Left kidney (tissue), 2 donors: ENCODE measurements around the gene FGF22. TPM values are rescaled to one million over a fixed set of nuclear protein-coding genes. Genes with fewer than 3 reads are reported as not detected.

Experiments
- DNase-seq: peaks from one replicate; pipeline ENCODE4 v3.0.0-alpha.2; 2013
- polyA plus RNA-seq: library from polyadenylated mRNA; unstranded; fragments of 120-200 nt; gene quantifications from one replicate; pipeline ENCODE4 v1.2.1, GENCODE V29; 2013; ENCODE audit not compliant: insufficient read length

The FGF22 gene
- polyA plus RNA-seq, 1 donor, result 0.60 TPM

DNA sequence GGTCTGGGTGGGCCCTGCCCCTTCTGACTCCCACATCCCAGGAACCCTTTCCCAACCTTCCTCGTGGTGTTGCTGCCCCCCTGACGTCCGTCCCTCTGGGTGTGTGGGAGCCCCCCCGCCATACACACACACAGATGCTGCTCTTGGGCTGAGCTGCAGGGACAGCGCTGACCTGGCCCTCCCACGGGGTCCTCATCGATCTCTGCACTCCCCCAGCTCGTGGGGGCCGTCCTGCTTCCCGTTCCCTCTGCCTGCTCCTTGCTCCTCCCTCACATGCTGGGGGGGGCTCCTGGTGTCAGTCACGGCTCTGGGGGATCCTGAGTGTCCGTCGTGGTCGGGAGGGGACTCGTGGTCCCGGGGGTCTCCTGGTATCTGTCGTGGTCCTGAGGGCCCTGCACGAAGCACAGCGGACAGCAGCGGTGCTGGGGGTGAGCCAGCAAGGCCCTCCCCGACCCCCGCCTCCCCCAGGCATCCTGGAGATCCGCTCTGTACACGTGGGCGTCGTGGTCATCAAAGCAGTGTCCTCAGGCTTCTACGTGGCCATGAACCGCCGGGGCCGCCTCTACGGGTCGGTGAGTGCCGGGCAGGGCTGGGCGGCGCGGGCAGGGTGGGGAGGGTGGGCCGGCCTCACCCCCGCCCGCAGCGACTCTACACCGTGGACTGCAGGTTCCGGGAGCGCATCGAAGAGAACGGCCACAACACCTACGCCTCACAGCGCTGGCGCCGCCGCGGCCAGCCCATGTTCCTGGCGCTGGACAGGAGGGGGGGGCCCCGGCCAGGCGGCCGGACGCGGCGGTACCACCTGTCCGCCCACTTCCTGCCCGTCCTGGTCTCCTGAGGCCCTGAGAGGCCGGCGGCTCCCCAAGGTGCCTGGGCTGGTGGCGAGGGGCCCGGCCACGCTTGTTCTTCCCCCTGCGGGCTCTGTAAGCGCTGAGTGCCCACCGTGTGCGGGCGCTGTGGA, 3.4 kb downstream of the FGF22 start:
- no peak for DNase-seq

- DNase-seq, result no peak
These were observed 4.1 kb downstream of the FGF22 start for GRCh38 chr19:643736-644135.

GRCh38 chr19:644363-644762, 4.7 kb downstream of the FGF22 start:
- no peak for DNase-seq

DNA sequence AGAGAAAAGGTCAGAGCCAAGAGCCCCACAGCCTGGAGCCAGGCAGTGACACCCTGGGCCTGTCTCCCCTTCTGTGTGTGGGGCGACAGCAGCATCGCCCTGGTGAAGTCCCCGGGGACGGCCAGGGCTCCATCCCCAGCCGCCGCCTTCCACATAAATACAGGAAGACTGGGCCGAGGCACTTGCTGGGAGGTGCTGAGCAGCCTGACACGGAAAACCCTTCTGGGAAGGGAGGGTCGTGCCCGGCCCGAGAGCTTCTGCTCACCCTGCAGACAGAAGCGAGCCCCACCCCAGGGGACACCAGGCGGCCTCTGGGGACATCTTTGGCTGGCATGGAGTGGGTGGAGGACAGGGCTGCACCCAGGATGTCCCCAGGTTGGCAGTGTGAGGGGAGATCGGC, 5.1 kb downstream of the FGF22 start:
- no peak for DNase-seq

- no peak for DNase-seq
These were observed 6.5 kb downstream of the FGF22 start for GRCh38 chr19:645912-646778.

DNA sequence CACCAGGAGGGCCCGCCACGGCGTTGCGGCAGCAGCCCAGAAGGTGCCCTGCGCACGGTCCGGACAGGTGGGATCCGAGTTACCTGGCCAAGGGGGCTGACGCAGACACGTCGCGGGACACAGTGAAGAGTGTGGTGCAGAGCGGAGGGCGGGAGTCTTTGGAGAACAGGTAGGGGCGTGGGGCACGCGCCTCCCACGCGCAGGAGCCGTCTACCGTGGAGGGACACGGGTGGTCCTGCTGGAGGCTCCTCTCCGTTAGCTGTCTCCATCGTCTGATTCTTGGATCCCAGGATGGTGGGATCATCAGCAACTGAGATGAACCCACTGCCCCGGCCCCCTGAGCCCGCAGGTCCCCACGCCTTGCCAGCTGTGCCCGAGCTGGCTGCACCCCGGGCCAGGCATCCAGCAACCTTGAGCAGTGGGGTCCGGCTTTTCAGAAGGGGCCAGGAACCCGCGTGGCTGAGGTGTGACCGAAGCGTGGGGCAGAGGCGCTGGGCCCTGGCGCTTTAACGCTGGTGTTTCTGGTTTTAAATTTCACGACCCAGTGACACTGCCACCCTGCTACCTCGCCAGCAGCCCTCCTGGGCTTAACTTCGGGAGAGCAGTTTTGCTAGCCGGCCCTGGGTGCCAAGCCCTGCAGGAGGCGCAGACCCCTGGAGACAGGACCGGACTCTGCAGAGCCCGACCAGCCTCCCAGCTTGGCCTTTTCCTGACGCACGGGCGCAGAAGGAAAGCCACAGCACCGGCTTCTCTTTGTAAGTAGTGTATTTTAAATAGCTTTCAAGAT, 7.3 kb downstream of the FGF22 start:
- no peak for DNase-seq

GRCh38 chr19:647566-648284, 8.0 kb downstream of the FGF22 start:
- no peak for DNase-seq

- DNase-seq, result no peak
These were observed 8.6 kb downstream of the FGF22 start for GRCh38 chr19:648305-648704.

DNA sequence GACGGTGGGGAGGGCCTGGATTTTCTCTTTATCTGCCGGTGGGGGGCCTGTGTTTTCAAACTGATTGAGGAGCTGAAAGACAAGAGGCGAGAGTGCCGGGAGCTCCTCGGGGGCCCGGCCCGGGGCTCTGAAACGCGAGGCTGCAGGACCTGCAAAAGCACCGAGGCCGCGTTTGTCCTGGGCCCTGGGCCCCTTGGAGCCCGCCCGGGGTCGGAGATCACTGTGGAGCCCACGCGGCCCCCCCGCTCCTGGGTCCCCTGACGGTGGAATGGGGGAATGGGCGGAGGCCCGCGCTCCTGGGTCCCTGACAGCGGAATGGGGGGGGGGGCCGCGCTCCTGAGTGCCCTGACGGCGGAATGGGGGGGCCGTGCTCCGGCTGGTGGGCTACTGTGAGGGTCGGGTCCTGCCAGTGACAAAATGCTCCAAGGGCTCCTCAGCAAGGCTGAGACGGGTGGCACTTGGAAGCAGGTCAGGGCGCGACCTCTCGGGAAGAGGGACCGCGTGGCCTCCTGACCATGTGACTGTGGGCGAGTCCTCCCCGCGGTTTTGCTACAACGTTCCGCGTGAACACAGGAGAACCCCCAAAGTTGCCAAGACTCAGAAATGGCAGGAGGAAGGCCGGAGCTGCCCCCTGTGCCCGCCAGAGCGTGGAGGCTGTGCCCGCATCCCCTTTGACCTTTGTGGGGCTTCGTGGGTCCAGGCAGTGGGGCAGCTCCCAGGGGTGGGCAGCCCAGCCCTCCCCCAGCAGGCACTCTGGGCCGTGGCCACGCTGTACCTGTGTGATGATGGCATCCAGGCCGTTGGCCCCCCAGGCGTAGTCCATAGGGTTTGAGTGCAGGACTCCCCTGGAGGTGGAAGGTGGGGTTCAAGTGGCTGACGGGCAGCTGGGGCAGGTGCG, 9.5 kb downstream of the FGF22 start:
- no peak for DNase-seq

GRCh38 chr19:650121-650520, 10.4 kb downstream of the FGF22 start:
- no peak for DNase-seq

GRCh38 chr19:651114-651818, 11.6 kb downstream of the FGF22 start:
- DNase-seq, result no peak

DNA sequence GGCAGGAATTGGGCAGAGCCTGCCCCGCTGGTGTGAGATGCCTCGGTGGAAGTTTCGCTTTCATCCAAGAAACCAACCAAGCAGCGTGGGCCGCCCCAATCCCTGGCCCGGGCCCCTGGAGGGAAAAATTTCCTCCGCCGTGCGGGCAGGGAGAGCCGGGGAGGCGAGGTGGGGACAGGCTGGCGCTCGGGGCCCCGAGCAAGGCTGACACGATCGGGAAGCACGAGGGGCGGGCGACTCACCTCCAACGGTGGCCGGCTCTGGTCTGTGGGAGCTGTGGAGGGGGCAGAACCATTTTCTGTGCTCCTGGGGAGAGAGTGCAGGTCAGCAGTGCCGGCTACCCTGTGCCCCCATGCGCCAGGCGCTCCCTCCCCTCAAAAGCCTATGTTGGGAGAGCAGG, 12.3 kb downstream of the FGF22 start:
- DNase-seq, result no peak

DNA sequence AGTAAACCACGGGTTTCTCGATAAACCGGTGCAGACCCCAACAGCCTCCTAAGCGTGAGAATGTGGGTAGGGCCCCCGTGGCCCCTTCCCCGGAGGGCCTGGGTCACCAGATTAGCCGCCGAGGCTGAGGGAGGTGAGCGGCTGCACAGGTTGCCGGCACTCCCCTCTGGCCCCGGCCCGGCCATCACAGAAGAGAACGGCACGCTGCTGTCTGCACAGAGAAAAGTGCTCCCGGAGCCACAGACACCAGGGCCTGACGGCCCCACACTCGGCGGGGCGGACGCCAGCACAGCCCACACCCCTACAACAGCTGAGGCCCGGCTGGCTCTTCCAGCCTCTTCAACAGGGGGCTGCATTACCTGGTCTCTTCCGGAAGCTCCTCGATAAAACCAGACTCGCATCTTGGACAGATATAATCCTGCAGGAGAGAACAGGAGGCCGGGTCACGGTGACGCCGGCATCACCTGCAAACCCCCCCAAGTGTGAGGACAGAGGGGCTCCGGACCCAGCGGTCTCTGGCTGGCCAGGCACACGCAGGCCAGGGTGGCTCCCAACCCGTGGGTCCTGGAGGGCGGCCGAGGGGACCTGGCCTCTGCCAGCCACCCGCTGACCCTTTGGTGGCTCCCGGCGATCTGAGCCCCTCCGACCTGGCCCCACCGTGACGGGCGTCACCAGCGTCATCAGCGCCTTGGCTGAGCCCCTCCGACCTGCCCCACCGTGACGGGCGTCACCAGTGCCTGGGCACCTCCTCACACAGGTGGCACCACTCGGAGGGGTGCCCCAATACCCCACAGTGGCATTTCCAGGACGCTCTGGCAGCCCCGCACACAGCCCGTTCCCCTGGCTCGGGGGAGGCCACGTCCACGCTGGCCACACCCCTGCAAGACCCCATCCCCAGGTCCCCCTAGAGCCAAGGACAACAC, 13.0 kb downstream of the FGF22 start:
- DNase-seq, result no peak

- DNase-seq, result no peak
These were observed 13.7 kb downstream of the FGF22 start for GRCh38 chr19:653425-653824.

DNA sequence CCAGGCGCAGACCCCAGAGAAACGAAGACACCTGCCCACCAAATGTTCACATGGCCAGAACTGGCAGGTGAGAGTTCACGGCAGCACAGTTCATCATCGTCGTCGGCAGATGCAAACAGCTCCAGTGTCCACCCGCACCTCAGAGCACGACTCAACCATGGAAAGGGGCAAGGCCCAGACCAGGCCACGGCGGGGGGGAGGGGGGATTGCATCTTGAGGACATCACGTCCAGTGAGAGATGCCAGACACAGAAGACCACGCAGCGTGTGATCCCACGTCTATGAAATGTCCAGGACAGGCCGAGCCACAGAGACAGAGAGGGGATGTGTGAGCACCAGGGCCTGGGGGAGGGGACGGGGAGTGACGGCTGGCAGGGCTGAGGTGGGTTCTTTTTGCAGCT, 16.0 kb downstream of the FGF22 start:
- DNase-seq, result no peak

GRCh38 chr19:656751-657559, 17.3 kb downstream of the FGF22 start:
- DNase-seq, result no peak

GRCh38 chr19:657611-658010, 17.9 kb downstream of the FGF22 start:
- no peak for DNase-seq
